Brain pericyte (primary cell): ENCODE data around the gene URB2.
"Not testable (repeated sequence)": the region's sequence is repeated elsewhere in the genome, so short reads cannot be mapped to it uniquely, and the experiment has no call there.

Experiments
- DNase-seq: peaks from one replicate; pipeline ENCODE4 v3.0.0-alpha.2; 2012; ENCODE audit warnings: low read depth, low spot score

The URB2 gene

DNA sequence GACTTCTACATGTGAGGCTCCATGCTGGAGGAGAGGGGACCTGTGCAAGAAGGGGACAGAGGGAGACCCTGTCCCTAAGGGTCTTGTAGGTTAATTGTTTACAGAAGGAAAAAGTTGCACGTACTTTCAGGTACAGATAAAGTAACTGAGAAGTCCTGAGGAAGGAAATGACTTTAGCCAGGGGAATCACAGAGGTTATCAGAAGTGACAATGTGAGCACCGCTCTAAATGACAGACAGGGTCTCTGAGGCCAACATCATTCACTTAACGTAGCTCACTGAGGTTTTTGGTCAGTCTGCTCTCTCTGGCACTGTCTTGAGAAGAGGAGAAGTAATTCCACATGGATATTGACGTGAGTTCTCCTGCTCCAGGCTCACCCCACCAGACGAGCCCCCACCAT lies 12.1 kb upstream of the URB2 start:
- no peak for DNase-seq

DNA sequence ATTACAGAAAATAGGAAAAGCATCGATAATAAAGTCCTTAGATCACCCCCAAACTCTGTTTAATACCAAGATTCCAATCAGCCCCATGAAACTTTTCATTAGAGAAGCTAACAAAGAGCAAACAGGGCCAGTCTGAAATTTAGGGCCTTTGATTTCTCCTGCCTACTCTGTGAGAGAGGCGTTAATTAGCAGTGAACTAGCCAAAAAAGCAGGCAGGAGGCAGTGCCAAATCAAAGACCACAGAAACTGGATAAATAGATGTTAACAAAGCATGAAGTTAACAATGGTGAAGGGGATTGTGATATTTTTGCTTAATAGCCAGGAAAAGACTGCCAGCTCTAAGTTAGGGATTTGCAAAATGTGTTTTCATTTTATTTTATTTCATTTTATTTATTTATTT lies 11.3 kb upstream of the URB2 start:
- DNase-seq: no peak

DNA sequence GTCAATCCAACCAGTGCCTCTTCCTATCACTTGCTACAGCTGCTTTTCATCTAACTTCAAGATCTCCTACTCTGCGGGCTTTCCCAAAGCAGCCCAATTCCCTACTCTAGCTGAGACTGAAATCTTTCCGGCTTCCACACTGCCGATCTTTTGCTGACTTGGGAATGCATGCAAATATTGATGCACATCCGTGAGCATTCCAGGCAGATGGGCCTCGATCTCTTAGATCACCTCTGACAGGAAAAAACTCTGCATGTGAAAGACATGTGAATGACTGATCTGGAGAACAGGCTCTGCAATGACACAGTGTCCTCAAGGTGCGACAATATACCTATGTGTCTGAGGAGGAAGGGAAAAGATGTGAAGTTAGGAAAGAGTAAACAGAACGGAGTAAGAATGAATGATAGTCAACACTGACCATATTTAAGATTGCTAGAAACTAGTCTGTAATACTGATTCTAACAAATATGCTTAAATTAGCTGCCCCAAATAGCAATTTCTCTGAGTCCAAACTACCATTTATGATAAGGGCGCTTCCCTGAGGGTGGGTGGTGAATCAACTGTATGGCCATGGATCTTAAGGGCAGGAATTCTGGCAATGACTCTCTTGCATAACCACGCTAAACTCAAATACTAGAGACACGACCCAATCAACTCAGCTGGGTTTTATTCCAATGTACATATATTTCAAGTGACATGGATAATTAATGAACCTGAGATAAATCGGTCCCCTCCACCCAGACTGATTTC lies 8.5 kb upstream of the URB2 start:
- DNase-seq: no peak

DNA sequence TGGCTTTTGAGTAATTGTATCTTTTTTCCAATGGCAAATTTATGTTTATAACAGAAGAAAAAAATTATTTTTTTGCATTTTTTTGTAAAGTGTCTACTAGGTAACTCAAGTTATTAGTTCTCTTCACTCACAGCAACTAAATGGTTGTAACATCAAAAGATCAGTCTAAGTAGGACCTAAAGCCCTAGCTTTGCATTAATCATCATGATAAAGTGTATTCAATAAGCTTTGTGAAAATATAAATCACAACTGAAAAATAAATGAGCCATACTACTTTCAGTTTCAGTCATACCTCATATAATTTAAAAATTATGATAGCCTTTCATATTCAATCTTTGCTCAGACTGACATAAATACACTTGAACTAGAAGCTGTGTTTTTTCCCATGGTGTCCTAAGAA lies 7.0 kb upstream of the URB2 start:
- no peak for DNase-seq

DNA sequence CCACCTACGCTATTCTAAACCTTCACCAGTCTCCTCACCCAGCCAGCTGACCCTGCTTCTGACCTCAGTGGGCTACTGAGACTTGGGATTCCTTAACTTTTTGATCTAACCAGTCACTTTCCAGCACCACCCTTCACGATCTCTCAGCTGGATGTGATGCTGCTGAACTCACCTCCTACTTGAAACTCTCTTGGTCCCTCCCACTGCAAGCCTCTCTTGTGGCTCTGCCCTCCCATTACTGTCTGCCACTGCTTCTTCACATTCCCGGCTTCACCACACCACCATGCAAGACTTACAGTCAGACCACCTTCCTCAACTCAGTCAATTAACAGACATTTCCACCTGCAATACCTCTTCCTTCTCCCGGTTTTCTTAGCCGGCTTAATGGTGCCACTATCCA lies 6.4 kb upstream of the URB2 start:
- DNase-seq: no peak

DNA sequence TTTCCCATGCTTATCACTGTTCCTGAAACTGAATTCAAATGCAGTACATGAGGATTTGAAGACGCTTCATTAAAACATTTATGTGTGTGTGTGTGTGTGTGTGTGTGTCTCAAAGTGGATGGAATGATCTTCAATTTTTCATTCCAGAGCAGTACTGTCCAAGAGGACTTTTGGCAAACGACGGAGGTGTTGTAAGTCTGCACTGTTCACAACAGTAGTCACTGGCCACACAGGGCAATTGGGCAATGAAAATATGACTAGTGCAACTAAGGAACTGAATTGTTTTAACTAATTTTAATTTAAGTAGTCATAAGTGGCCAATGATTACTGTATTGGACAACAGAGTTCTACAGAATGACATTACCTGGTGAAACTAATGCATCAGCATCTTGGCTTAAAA lies 5.2 kb upstream of the URB2 start:
- DNase-seq: no peak

DNA sequence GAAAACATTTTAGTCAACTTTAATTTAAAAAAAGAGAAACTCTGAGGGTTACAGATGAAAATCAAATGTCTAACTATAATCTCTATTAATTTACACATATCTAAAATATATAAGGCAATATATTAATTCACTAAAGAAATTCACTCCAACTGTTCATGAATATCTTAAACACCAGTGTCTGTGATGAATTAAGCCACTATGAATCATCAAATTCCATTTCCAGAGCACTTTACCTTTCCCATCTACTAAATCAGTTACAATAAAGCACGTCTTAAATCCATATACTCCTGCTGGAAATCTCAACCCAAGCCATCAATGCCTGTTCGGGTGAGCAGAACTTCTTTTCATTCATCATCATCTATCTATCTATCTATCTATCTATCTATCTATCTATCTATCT lies 4.4 kb upstream of the URB2 start:
- no peak for DNase-seq

DNA sequence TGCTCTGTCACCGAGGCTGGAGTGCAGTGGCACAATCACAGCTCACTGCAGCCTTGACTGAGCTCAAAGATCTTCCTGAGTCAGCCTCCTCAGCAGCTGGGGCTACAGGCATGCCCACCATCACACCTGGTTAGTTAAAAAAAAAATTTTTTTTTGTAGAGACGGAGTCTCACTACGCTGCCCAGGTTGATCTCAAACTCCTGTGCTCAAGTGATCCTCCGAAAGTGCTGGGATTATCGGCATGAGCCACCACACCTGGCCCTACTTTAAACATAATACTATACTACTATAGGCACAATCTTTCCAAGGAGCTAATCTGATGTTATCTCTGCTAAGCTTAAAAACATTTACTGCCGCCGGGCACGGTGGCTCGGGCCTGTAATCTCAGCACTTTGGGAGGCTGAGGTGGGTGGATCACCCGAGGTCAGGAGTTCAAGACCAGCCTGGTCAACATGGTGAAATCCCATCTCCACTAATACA lies 3.4 kb upstream of the URB2 start:
- DNase-seq: not testable (repeated sequence)

DNA sequence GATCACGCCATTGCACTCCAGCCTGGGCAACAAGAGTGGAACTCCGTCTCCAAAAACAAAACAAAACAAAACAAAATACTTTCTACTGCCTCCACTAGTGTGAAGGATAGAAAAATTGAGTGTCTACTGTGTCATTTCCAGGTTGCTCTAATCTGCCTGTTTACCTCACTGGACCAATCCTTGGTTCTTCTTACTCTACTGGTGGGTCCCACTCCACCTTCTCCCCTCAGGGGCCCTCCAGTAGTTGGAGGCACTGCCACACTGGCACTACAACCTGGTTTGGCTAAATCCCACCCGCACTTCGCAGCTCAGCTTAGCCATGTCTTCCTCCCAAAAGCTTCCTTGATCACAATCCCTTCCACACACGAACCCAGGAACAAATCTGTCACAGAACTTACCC lies 2.8 kb upstream of the URB2 start:
- no peak for DNase-seq

DNA sequence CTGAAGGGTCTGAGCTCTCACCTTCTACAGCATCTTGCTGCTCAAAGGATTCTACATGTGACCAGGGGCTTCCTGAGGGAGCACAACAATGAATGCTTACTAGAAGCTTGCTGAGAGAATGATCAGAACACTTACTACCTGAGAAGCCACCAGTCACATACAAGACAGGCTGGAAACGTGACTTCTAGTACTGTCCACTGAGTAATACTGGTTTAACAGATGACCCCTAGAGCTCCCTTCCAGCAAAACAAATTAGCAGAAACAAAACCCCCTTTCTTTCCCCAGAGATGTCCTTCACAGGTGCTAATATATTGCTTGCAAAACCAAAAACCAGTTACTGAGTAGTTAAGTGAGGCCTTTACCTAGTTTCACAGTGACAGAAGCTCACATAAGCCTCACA lies 2.2 kb upstream of the URB2 start:
- no peak for DNase-seq

DNA sequence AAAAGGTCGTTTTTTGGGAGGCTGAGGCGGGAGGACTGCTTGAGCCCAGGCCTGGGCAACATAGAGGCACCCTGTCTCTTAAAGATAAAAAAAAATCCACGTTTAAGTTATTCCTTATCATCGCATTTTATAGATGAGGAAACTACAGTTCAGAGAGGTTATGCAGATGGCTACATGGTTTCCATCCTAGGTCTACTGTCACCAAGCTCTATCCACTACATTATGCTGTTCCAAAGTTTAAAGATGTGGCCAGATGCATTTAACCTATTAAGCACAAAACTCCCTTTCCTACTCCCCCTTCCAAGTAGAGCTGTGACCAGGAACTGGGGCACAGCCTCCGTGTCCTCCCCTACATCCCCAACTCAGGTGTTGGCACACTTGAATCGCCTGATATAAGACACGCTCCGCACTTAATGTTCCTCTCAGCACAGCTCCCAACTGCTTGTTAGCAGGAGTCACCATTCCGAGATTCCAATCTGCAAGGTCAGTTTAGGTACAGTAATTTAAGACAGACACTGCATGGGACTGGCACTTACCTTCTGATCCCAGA lies 1.5 kb upstream of the URB2 start:
- no peak for DNase-seq

DNA sequence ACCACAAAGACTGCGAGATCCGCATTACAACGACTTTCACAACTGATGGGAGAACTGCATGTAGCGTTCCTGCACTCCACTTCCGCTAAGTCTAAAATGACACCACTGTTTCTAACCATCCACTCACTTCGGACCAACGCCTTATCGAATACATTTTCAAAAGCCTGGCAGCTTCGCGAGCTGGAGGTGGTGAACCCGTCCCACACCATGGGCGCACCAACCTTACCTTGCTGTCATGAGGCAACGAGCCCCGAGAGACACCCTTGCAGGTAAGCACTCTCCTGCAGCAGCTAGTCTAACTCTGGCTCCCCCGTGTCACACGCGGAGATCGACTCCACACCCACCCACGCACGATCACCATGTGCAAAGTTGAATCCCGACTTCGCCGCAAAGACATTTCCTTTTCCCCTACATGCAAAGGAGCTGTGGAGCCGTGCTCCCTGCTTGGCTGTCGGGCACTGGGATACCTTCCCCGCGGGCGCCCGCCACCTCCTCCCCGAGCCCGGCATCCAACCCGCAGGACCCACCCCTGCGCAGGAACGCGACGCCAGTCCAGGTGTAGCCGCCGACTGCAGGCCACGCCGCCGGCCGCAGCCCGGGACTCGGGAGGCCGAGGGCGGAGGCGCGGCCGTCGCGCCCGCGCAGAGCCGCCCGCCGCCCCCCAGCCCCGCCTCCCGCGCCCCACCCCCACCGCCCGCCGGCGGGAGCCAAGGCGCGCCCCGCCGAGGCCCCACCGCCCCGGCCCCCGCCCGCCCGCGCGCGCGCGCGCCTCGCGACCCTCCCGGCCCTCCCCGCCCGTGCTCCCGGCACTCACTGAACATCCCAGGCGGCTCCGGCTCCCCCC lies 754 bp upstream of the URB2 start:
- DNase-seq: no peak

DNA sequence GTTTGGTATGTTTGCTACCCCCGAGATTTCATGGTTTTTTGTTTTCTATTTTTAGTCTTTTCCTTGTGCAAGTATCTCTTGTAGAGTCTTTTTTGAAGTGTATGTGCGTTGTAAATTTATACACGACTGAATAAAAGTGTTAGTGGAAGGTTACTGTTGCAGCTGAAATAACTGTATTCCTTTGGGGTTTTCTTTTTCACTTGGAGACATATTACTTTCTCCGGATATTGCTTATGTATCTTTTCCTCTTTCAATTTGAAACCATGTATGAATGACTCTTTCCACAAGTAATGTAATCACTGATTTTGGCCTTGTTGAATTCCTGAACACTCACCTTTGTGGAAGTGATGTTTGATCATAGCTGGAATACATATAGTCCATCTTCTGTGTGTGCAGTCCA lies 956 bp downstream of the URB2 start:
- no peak for DNase-seq

DNA sequence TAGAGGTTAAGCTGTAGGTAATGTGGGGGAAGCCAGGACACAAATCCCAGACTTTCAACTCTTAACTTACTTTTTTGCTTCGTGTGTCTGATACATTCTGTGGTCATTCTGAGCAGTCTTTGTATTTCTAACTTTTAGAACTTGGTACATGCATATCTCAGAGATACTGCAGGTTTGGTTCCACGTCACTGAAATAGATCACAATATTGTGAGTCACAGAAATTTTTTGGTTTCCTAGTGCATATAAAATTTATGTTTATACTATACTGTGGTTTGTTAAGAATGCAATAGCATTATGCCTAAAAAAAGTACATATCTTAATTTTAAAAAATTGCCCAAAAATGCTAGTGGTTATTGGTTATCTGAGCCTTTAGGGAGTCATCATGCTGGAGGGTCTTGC lies 3.2 kb downstream of the URB2 start:
- no peak for DNase-seq

DNA sequence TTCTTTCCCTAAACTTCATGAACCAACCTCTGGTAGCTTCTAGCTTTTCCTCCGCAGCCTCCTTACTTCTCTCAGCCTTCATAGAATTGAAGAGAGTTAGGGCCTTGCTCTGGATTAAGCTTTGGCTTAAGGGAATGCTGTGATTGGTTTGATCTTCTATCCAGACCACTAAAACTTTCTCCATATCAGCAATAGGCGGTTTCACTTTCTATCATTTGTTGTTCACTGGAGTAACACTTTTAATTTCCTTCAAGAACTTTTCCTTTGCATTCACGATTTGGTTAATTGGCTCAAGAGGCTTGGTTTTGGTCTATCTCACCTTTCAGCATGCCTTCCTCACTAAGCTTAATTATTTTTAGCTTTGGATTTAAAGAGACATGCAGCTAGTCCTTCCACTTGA lies 5.1 kb downstream of the URB2 start:
- DNase-seq: no peak

DNA sequence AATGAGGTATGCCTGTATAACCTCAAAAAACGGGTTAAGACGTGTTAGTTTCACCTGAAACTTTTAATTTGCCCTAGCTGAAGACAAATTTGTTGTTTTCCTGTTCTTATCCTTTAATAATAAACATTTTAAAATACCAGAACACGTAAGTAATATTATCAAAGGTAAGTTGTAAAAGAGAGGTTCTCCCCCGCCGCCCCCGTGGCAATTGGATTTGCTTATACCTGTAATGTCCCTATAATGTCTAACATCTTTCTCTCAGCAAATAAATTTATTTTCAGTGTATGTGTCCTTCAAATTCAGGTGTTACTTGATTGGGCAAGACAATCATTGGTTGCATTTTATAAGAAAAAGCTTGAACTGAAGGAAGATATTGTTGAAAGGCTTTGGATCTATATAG lies 5.9 kb downstream of the URB2 start:
- no peak for DNase-seq

DNA sequence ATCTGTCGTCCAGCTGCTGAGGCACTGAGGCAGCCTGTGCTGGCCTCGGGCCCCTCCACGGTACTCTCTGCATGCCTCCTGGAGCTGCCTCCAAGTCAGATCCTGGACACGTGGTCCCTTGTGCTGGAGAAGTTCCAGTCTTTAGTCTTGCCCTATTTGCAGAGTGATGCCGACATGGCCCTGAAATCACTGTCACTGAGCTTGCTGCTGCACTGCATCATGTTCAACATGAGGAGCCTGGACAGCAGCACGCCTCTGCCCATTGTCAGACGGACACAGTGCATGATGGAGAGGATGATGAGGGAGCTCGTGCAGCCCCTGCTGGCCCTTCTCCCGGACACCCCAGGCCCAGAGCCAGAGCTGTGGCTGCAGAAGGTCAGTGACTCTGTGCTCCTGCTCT lies 10.0 kb downstream of the URB2 start:
- no peak for DNase-seq

DNA sequence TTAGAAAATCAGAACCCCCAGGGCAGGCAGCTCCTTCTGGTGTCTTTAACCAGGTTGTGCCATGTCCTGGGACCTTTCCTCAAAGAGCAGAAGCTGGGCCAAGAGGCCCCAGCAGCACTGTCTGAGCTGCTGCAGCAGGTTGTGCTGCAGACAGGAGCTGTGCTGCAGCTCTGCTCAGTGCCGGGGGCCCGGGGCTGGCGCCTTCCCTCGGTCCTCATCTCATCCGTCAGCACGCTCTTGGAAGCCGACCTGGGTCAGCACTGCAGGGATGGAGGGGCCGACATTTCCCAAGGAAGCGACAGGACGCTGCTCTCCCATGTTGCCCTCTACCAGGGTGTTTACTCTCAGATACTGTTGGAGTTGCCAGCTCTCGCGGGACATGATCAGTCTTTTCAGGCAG lies 11.7 kb downstream of the URB2 start:
- no peak for DNase-seq

DNA sequence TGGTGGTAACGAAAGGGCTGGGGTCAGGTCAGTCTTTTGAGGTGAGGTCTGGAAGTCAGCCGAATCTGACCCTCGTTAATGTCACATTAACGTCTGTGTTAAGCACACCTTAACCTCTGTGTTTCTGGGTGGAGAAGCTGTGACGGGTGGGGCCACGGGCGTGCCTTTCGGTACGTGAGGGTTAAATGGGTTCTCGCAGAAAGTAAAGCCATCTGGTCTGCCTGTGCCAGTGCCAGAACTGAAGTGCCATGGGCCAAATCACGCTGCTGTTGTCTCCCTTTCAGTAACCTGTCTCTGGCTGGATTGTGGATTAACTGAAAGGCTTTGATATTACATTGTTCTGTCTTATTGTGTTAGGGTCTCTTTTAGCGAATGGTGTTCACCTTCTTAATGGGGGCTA lies 14.4 kb downstream of the URB2 start:
- DNase-seq: no peak

DNA sequence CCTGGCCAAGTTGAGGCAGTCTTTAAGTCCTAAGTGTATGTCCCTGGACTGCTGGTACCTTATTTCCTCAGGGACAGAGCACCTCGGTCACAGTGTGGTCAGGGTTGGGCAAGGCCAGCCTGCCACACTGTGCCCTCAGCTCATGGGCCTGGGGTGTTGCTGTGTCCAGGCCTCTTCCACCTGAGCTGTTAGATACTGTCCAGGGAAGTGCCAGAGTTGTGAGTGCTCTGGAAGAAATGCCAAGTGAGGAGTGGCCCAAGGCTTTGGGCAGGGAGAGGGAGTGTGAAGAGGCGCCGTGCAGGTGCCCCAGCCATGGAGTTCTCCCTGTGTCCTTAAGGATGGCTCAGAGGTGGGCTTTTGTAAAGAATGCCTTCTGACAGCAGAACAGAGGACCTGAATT lies 15.3 kb downstream of the URB2 start:
- DNase-seq: no peak

DNA sequence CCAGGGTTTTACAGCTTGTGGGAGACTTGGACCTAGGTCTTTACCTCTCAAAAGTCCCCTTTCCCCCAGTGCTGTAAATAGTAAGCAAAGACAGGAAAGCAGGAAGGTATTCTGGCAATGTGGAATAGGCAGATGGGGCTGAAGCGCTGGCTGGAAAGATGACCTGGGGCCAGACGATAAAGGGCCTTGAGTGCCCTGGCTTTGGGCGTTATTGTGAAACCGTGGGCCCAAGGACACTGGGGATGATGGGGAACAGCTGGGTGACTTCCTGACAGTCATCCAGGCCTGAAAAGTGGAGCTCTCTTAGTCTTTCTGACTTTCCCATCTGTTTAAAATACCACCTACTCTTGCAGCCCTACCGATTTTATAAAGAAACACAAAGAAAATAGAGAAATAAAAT lies 16.3 kb downstream of the URB2 start:
- DNase-seq: no peak

DNA sequence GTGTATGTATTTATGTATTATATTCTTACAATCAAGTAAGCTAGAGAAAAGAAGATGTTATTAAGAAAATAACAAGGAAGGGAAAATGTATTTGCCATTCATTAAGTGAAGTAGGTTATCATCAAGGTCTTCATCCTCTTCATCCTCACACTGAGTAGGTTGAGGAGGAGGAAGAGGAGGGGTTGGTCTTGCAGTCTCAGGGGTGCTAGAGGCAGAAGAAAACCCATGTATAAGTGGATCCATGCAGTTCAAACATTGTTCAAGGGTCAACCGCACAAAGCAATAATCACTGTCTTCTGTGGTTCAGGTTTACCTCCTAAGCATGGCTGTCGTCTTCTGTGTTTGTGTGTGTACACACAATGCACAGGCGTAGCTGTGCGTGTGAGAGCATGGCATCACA lies 16.9 kb downstream of the URB2 start:
- no peak for DNase-seq
